C1 segment of cervical spinal cord (tissue), 14 donors: Measurements from ENCODE around the gene DGUOK.
A peak's percentile ranks its signal among the peaks of the same experiment; 100 is the strongest.

Experiments used
- DNase-seq, 14 donors: peaks; one replicate each; lab custom pipeline; 2025; lab: John Stamatoyannopoulos, UW

DGUOK gene

DNA sequence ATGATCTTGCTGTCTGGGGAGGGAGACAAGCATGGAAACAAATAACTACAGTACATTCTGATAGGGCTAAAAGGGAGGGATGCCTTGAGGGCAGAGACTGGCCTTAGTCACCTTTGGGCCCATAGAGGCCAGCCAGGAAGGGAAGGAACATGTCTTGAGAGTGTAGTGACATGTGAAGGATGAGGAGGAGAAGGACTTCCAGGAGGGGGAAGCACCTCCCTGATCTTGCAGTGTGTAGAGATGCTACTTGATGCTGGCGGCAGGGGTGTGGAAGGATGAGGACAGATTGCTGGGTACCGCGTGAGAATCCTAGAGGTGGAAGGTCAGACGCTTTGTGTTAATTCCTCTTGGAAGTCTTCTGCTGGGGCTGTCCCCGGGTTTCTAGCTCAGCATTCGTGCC lies 71.1 kb downstream of the DGUOK start:
- no peak for DNase-seq

DNA sequence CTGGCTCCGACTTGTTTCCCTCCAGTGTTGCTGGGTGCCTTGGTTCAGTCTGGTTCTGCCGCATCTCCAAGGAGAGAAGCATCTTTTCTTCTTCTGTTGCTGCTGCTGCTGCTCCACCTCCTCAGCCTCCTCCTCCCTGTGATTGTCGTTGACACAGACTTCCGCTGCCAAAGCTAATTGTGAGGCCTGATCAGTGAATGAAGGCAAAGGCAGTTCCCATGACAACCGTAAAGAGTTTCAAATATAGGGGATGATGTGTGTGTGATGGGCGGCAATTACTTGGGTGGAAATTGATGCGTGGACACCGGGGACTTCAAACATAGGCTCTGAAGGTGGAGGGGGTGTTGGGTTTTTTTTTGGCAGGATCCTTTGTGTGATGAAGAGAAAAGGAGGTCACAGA lies 71.8 kb downstream of the DGUOK start:
- peak in 1 of 14 donors; percentile 4 for DNase-seq

DNA sequence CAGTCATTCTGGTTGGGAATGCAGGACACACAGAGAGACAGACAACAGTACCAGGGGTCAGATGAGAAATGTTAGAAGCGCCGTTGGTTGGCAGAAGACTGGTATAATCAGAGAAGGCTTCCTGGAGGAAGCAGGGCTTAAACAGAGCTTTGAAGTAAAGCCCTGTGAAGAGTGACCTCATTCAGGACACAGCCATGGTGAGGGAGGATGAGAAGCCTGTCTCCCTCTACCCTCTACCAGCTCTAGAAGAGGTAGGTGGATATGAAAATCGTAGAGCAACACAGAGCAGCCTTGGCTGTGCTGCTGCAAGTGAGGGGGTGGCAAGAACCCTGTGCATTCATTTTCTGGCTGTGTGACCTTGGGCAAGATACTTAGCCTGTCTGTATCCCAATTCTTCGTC lies 72.3 kb downstream of the DGUOK start:
- no peak for DNase-seq

DNA sequence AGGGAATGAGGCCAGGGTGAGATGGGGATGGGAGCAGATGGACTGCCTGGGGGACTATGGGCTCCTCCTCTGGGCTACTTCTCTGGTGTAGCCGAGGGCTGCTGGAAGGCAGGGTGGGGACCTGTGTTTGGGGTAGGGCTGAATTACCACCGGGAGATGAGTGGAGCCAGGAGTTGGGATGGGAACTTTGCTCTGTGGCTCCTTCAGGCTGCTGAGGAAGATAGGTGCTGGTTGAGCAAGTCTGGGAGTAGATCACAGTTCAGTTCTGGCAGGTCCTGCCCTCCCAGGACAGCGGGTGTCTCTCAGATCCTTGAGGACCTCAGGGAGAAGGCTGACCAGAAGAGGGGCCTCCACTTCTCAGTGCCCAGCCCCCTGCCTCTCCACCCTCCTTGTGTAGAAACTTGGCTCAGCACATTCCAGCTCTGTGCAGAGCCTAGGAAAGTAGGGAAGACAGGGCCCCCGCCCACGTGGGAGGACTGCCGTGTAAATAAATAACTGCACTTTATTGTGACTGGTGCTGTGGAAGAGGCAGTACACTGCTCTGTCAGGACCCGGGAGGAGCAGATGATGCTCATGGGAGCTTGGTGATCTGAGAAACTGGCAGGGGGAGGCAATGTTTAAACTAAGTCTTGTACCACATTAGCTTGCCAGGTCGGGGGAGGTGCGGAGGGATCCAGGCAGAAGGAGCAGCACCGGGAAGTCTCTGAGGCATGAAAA lies 73.4 kb downstream of the DGUOK start:
- no peak for DNase-seq

DNA sequence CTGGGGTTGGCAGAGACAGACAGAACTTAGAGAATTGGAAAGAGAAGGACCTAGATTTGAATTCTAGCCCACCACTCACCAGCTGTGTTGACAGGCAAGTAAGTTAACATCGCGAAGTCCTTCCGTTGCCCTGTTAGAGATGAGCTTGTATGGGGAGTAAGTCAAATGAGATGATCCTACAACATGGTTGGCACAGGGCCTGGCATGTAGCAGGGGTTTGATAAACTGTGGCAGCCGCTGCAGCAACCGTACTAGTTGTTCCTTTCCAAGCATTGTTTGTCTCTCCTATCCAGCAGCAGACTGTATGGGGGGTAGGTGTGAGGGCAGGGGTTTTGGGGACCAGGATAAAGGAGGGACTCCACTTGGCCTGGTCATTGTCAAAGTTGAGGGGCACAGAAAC lies 74.0 kb downstream of the DGUOK start:
- DNase-seq, result no peak

DNA sequence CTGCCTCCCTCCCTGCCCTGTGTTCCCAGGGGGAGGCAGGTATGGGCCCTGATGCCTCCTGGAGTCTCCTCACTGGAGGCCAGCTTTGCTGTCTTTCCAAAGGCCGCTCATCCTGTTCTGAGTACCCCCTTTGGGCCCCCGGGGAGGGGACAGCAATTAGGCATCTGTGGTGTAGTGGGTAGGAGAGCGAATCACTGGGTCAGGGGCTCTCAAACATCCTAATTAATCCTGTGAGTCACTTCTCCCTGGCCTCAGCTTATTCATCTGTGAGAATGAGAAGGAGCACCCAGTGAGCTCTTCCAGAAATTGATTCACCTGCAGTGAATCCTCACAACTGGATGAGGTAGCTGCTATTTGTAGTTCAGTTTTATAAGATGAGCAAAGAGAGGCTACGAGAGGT lies 74.4 kb downstream of the DGUOK start:
- DNase-seq, result no peak

DNA sequence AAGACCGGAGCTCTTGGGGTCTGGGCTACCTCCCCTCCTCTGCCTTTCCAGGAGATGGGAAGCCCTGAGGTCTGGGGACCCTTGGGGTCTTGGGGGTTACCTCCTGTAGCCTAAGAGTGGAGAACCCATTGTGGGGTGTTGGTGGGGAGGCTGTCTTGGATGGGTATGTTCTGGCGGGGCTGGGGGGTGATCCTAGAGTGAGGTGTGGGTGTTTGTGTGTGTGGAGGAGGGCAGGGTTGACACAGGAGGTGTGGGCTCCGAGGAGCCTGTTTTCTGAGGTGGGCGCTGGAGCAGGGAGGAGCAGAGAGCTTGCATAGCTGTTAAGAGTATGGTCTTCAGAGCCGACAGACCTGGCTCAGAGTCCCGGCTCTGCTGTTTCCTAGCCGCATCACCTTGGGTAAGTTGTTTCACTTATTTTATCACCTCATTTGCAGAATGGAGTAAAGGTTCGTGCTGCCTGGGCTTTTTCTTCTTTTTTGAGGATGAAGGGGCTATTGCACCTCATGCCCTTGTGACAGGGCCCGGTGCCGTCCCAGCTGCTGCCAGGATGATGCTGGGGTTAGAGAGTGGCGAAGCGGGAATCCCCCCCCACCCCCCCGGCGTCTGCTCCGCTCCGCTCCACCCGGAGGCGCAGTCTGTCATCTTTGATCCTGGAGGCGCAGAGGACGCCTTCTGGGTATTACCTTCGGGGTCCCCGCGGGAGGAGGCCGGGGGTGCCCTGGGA lies 75.3 kb downstream of the DGUOK start:
- DNase-seq, result peak in 2 of 14 donors; percentile 34 to 85

DNA sequence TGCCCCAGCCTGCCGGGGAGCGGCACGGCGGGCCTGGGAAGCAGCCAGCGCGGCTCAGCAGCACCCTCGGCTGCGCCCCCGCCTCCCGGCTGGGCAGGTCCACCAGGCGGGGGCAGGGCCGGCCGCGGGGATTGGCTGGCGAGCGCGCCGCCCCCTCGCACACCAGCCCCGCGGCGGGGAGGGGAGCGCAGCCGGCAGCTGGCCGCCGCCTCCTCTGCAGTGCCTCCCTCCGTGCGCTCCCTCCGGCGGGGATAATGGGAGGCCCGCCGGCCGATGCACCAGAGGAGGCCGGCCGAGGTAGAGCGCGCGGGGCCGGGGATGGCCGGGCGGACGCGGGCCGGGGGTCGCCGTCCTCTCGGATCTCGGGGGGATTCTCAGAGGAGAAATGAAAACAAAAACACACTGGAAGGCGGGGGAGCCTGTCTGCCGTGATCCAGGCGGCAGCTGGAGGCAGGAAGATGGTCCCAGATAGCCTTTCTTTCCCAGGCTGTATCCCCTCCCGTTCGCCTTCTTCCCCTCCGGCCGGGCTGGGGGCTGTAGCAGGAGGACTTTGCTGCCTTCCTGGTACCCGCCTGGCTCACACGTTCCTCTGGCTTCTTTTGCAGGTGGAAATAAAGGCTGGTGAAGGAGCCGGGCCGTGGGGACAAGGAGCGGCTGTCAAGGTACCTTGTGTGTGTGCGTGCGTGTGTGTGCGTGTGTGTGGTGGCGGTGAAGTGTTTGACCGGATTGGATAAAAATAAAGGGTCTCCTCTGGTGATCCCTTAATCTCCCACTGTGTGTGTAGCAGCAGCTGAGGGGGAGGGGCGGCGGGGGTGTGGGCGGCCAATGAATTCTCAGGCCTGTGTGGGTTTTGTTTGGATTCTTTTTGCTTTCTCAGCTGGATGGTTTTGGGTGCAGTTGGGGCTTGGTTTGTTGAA lies 76.1 kb downstream of the DGUOK start:
- peak in 13 of 14 donors; percentile 52 to 93 (median 78) for DNase-seq

DNA sequence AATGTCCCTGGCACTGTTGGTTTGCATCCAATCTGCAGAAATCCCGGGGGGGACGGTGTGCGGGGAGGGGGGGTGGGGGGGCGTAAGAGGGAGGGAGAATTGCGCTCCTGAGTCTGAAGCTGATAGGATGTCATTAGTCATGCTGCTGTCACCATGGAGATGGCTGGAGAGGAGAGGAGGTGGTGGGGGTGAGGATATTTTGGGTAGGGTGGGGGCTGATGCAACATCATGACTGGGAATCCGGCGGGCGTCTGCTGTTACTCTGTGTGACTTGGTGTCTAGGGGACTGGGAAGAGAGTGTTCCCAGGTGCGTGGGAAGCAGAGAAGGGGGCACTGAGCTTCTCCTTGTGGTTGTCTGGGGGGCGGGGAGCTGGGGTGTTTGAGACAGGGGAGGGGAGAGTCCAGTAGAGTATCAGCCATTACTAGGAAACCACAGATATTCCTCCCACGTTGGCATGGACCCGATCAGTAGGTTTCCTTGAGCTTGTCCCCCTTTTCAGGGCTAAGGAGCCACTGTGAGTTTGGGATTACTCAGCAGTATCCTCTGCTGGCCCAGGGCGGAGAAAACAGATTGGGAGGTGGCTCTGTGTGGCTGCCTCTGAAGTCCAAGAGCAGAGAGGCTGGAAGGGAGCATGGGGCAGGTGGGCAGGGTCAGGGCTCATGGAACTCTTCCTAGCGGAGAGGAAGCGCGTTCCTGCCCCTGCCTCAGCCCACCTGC lies 77.0 kb downstream of the DGUOK start:
- peak in 3 of 14 donors; percentile 35 to 76 (median 54) for DNase-seq

DNA sequence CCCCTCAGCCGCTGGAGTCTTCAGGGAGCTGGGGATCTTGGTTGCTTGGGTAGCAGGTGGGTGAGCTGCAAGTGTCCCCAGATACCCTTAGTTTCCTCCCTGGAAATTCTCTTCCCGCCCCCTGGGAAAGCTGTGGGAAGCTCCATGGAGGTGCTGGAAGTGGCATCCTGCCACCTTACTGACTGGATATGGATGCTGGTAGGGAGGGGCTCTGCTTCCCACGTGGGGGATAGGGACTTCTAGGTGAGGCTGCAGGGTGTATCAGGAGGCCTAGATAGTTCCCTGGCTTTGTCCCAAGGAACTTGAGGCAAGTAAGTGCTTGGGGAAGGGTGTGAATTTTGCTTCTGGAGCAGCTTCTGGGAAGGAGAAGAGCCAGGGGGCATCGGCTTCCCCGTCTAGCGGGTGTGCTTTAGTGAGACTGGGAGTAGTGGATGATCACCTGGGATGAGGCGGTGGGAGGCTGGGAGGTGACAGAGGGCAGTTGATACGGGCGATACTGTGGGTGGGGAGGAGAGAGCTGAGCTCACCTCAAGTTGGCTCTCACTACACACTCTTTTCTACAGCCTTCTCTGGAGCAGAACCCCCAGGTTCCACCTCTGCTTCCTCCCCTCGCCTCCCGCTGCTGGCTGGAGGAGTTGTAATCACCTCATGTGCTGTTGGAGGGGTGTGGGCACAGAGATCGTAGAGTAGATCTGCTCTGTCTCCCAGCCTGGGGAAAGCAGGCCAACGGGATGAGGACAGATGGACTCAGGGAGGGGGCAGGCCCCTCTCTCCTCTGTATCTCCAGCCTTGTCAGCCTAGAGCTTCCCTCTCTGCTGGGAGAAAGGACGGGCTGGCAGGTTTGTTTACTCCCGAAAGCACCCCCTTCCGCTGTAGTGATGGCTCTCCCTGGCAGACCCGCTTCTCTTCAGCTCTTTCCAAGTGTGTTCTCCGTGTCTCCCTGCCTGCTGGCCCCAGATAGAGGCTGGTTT lies 77.8 kb downstream of the DGUOK start:
- peak in 4 of 14 donors; percentile 31 to 89 (median 38) for DNase-seq

DNA sequence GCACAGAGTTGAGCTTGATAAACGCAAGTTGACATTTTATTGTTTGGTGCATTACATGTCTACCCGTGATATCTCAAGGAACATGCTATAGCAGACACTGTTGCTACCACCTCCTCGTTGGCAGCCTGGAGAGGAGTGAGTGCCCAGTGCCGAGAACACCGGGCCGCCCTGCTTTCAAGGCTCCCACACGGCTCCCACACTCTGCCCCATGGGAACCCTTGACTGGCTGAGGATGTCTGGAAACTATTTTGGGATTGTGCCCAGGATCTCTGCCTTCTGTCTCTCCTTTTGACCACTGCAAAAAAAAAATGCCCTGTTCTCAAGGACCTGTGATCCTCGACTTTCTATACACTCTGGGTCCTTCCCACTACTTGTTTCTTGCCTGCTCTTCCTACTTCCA lies 79.1 kb downstream of the DGUOK start:
- DNase-seq, result peak in 1 of 14 donors; percentile 43

DNA sequence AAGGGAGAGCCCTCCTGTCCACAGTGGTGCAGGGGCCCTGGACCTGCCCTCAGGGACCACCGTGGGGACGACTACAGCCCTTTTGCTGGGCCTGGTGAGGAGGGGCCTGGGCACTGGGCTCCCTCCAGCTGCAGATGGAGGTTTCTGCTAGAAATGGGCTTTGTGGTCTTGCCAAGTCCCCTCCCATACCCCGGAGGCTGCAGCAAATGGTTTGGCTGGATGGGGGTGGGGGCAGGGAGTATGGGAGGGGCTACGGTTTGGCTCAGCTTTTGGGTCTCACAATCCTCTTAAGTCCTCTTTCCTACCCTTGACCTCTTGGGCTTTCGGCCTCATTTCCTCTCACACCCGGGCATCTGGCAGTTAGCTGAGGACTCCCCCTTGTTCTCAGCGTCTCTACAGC lies 79.8 kb downstream of the DGUOK start:
- peak in 2 of 14 donors; percentile 25 to 43 for DNase-seq

DNA sequence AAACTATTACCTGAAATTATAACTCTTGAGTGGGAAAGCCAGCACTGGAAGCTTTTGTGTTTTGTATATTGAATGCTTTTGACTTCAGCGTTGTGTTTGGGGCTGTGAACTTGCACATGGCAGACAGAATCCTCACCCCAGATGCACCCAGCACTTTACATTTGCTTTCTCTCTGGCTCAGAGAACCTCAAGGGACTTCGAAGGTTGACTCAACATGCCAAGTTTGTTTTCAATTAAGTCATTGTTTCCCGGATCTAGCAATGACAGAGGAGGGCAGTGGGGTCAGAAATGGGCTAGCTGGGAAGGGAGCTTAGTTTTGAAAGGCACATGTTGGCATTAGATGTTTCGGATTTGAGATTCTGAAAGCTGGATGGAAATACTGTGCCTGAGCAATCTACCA lies 80.4 kb downstream of the DGUOK start:
- no peak for DNase-seq

DNA sequence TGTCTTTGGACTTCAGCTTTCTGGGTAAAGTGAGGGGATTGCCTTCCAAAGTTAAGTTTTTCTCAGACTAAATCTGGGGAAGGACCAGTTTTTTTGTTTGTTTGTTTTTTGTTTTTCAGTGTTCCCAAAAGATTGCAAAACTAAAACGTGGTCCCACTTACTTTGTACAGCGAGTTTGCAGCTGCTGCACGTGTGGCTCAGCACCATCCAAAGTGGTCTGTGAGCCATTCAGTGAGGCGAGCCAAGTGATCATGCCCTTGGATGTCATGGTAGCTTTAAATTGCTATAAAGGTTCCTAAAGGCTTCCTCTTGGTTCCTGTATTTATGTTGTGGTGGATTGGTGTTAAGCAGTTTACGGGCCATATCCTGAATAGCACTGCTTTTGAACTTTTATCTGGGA lies 81.0 kb downstream of the DGUOK start:
- no peak for DNase-seq
